ENCODE data around the gene PELO.
A peak's percentile ranks its signal among the peaks of the same experiment; 100 is the strongest.

PELO gene

DNA sequence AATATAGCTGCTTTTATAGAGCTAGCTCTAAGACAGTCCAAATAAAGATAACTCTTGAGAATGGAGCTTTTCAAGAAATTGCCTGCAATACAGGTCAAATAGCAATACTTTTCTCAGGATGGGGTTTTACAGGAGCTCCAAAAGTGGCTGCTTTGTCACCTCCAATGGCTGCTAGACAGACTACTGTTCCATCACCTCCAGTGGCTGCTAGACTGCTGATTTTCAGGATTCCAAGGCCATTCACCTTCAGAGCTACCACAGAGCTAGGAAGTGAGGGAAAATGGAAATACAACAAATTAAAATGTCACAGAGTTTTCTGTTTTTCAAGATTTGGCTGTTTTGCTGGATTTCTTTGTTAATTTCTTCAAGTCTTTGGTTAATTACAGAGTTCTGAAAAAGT lies 8.5 kb upstream of the PELO start:
- TF ChIP-seq RARB (CRISPR knock-in tag; IDR thresholded peaks at IDR 0.05) (no peak), ESRRG (CRISPR knock-in tag; IDR thresholded peaks at IDR 0.05) (no peak), ISL1 (CRISPR knock-in tag; IDR thresholded peaks at IDR 0.05) (no peak), GLIS3 (CRISPR knock-in tag; IDR thresholded peaks at IDR 0.05) (no peak), TOX (CRISPR knock-in tag; IDR thresholded peaks at IDR 0.05; ENCODE audit: borderline replicate concordance) (no peak), OSR1 (CRISPR knock-in tag; IDR thresholded peaks at IDR 0.05) (no peak), ZNF565 (CRISPR knock-in tag; conservative IDR thresholded peaks at IDR 0.05; ENCODE audit: low read depth) (no peak)
- TF ChIP-seq, protein P1, sequence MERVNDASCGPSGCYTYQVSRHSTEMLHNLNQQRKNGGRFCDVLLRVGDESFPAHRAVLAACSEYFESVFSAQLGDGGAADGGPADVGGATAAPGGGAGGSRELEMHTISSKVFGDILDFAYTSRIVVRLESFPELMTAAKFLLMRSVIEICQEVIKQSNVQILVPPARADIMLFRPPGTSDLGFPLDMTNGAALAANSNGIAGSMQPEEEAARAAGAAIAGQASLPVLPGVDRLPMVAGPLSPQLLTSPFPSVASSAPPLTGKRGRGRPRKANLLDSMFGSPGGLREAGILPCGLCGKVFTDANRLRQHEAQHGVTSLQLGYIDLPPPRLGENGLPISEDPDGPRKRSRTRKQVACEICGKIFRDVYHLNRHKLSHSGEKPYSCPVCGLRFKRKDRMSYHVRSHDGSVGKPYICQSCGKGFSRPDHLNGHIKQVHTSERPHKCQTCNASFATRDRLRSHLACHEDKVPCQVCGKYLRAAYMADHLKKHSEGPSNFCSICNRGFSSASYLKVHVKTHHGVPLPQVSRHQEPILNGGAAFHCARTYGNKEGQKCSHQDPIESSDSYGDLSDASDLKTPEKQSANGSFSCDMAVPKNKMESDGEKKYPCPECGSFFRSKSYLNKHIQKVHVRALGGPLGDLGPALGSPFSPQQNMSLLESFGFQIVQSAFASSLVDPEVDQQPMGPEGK (CRISPR knock-in tag; IDR thresholded peaks at IDR 0.05; ENCODE audit: borderline replicate concordance) = no peak
- ATAC-seq = no peak

DNA sequence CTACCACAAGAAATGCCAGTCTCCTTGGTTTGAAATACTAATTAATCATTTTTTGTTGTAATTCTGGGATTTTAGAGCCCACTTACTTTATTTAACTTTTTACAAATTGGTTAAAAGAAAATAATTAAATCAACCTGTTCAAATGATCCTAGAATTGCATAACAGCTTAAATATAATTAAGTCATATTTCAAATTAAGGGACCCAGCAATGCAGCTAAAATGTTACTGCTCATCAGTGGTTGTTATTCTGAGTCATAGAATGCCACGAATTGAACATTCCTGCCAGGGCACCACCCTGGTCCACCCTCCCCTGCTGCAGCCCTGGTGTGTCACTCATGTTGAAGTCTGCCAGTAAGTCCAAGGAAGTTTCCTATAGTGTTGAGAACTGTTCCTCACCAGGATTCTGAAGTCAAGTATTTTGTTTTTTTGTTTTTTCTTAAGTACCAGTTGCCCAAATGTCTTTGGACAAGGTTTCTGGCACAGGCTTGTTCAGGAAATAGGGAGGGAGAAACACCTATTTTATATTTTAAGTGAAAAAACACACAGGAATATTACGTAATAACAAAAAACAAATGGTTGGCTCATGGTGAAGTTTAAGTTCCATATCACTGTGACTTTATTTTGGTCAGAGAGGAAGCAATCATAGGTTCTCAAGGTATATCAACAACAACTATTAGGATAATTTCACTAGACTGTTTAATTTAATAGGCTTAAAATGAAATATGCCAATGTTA lies 4.3 kb upstream of the PELO start:
- no peak for ATAC-seq
- TF ChIP-seq CSDC2 (CRISPR knock-in tag; IDR thresholded peaks at IDR 0.05) (peak; percentile 86), ISL1 (CRISPR knock-in tag; IDR thresholded peaks at IDR 0.05) (peak; percentile 98), BACH2 (CRISPR knock-in tag; IDR thresholded peaks at IDR 0.05; ENCODE audit: borderline replicate concordance) (no peak), ZNF565 (CRISPR knock-in tag; conservative IDR thresholded peaks at IDR 0.05; ENCODE audit: low read depth) (no peak), ESRRG (CRISPR knock-in tag; IDR thresholded peaks at IDR 0.05) (peak; percentile 31; the same call in 1 of the 2 replicates), RARB (CRISPR knock-in tag; IDR thresholded peaks at IDR 0.05) (no peak), TOX (CRISPR knock-in tag; IDR thresholded peaks at IDR 0.05; ENCODE audit: borderline replicate concordance) (no peak), ZC3H10 (CRISPR knock-in tag; IDR thresholded peaks at IDR 0.05) (peak; percentile 91), GLIS3 (CRISPR knock-in tag; IDR thresholded peaks at IDR 0.05) (peak; percentile 91), OSR1 (CRISPR knock-in tag; IDR thresholded peaks at IDR 0.05) (no peak), ZNF70 (CRISPR knock-in tag; IDR thresholded peaks at IDR 0.05) (no peak), ZFP3 (CRISPR knock-in tag; IDR thresholded peaks at IDR 0.05) (peak; percentile 86), TCF4 (CRISPR knock-in tag; IDR thresholded peaks at IDR 0.05; ENCODE audit: borderline replicate concordance) (peak; percentile 78), SNAI2 (CRISPR knock-in tag; IDR thresholded peaks at IDR 0.05) (peak; percentile 71; the same call in 1 of the 2 replicates), ARNTL (CRISPR knock-in tag; IDR thresholded peaks at IDR 0.05; ENCODE audit: borderline replicate concordance, low read depth) (no peak), ZFP30 (CRISPR knock-in tag; IDR thresholded peaks at IDR 0.05) (no peak), ZNF8 (CRISPR knock-in tag; IDR thresholded peaks at IDR 0.05) (no peak), PPARA (CRISPR knock-in tag; IDR thresholded peaks at IDR 0.05; ENCODE audit: borderline replicate concordance) (no peak)
- TF ChIP-seq, protein P1 (CRISPR knock-in tag; IDR thresholded peaks at IDR 0.05; ENCODE audit: borderline replicate concordance) = peak; percentile 63; the same call in 1 of the 2 replicates
- TF ChIP-seq, protein P2, sequence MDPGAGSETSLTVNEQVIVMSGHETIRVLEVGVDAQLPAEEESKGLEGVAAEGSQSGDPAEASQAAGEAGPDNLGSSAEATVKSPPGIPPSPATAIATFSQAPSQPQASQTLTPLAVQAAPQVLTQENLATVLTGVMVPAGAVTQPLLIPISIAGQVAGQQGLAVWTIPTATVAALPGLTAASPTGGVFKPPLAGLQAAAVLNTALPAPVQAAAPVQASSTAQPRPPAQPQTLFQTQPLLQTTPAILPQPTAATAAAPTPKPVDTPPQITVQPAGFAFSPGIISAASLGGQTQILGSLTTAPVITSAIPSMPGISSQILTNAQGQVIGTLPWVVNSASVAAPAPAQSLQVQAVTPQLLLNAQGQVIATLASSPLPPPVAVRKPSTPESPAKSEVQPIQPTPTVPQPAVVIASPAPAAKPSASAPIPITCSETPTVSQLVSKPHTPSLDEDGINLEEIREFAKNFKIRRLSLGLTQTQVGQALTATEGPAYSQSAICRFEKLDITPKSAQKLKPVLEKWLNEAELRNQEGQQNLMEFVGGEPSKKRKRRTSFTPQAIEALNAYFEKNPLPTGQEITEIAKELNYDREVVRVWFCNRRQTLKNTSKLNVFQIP (CRISPR knock-in tag; IDR thresholded peaks at IDR 0.05; ENCODE audit: borderline replicate concordance, low read depth) = peak; percentile 59; the same call in 1 of the 2 replicates
- TF ChIP-seq, protein P3, sequence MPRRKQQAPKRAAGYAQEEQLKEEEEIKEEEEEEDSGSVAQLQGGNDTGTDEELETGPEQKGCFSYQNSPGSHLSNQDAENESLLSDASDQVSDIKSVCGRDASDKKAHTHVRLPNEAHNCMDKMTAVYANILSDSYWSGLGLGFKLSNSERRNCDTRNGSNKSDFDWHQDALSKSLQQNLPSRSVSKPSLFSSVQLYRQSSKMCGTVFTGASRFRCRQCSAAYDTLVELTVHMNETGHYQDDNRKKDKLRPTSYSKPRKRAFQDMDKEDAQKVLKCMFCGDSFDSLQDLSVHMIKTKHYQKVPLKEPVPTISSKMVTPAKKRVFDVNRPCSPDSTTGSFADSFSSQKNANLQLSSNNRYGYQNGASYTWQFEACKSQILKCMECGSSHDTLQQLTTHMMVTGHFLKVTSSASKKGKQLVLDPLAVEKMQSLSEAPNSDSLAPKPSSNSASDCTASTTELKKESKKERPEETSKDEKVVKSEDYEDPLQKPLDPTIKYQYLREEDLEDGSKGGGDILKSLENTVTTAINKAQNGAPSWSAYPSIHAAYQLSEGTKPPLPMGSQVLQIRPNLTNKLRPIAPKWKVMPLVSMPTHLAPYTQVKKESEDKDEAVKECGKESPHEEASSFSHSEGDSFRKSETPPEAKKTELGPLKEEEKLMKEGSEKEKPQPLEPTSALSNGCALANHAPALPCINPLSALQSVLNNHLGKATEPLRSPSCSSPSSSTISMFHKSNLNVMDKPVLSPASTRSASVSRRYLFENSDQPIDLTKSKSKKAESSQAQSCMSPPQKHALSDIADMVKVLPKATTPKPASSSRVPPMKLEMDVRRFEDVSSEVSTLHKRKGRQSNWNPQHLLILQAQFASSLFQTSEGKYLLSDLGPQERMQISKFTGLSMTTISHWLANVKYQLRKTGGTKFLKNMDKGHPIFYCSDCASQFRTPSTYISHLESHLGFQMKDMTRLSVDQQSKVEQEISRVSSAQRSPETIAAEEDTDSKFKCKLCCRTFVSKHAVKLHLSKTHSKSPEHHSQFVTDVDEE (CRISPR knock-in tag; IDR thresholded peaks at IDR 0.05) = peak; percentile 71; the same call in 1 of the 2 replicates
- TF ChIP-seq, protein P4, sequence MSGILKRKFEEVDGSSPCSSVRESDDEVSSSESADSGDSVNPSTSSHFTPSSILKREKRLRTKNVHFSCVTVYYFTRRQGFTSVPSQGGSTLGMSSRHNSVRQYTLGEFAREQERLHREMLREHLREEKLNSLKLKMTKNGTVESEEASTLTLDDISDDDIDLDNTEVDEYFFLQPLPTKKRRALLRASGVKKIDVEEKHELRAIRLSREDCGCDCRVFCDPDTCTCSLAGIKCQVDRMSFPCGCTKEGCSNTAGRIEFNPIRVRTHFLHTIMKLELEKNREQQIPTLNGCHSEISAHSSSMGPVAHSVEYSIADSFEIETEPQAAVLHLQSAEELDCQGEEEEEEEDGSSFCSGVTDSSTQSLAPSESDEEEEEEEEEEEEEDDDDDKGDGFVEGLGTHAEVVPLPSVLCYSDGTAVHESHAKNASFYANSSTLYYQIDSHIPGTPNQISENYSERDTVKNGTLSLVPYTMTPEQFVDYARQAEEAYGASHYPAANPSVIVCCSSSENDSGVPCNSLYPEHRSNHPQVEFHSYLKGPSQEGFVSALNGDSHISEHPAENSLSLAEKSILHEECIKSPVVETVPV (CRISPR knock-in tag; IDR thresholded peaks at IDR 0.05) = peak; percentile 85; the same call in 1 of the 2 replicates
- TF ChIP-seq, protein P5, sequence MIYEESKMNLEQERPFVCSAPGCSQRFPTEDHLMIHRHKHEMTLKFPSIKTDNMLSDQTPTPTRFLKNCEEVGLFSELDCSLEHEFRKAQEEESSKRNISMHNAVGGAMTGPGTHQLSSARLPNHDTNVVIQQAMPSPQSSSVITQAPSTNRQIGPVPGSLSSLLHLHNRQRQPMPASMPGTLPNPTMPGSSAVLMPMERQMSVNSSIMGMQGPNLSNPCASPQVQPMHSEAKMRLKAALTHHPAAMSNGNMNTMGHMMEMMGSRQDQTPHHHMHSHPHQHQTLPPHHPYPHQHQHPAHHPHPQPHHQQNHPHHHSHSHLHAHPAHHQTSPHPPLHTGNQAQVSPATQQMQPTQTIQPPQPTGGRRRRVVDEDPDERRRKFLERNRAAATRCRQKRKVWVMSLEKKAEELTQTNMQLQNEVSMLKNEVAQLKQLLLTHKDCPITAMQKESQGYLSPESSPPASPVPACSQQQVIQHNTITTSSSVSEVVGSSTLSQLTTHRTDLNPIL (CRISPR knock-in tag; IDR thresholded peaks at IDR 0.05; ENCODE audit: low read depth) = peak; percentile 88
